ENCODE results near the gene SNX30.

The SNX30 gene

DNA sequence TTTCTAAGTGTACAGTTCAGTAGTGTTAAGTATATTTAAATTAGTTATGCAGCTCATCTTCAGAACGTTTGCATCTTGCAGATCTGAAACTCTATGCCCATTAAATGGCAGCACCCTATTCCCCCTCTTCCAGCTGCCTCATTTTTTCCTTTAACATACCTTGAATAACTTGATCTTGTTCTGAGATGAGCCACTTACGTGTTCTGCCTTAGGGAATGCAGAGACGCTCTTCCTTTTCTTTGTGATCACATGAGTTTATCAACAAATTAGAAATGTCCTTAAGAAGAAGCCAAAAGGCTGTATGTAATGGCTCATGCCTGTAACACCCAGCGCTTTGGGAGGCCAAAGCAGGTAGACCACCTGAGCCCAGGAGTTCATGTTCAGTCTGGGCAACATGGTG lies 82.5 kb downstream of the SNX30 start:
- no peak for DNase-seq

DNA sequence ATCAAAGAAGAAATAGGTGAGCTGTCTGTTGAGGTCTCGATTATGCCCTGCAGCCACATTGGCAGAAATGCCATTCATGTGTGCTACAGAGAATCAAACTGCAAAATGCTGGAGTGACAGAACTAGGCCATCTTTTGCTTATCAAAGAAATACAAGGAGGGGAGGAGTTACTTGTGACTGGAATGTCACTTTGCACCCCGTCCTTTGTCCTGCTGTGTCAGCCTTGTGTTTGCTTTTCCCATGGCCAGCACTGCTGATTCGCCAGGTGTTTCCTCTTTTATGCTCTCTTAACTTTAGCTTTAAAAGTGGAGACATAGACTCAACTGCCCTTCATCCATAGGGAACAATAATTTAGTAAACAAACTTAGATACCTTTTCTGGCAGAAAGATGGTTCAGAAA lies 85.8 kb downstream of the SNX30 start:
- DNase-seq: no peak

DNA sequence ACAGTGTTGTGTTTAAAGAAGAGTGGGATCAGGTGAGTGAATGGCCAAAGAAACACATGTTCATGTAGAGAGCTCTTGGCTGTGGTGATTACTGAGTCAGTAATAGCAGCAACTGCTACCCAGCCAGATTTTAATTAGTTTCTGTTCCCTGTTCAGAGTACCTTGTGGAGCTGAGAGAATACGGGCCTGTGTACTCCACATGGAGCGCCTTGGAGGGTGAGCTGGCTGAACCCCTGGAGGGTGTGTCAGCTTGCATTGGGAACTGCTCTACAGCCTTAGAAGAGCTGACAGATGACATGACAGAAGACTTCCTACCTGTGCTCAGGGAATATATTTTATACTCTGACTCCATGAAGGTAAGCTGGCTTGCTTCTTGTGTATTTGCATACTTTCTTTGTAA lies 87.8 kb downstream of the SNX30 start:
- no peak for DNase-seq

DNA sequence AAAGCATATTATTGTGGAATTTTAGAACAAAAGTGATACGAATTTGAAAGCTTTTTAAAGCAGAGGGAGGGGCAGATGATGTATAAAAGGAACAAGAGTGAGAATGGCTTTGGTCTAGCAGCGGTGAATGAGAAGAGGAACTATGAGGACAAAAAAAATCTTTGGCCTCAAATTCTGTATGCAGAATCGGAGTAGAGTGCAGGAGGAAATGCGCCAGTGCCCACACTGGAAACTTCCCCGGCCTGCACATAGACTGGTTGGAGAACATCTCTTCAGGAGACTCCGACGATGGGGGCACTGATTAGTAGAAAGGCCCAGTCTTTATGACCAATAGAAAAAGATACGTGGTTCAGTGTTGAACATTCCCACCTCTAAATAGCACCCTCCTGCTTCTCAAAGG lies 88.8 kb downstream of the SNX30 start:
- DNase-seq: no peak

DNA sequence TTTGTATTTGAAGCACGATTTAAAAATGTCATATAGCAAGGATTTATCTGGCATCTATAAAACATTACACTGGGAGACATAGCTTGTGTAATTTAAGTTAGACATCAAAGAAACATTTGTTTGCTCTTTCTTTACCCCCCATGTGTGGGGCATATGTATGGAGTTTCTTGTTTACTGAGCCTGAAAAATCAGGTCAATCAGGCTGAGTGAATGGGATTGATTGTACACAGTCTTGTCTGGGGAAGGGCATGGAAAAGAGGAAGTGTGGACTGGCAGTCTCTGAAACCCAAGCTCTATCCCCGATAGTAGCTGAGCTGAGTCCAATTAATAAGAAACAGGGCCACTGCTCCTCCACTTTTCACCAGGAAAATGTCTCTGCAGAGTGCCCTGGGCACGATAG lies 90.7 kb downstream of the SNX30 start:
- no peak for DNase-seq

DNA sequence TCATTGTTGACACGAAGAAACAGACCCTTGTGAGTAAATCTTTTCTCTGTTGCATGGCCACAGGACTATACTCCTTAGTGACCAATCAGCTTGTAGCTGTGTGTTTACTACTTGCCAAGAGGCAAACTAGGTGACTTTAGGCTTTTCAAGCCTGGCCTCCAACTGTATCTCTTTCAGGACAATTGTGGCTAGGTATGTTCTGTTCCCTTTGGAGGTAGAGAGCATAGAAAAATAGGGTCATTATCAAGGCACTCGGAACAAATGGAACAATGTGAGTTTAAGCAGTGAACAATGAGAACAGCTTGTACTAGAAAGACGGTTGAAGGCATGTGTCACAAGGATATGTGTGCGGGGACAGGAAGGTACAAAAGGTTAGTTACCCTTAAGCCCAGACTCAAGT lies 92.0 kb downstream of the SNX30 start:
- DNase-seq: no peak

DNA sequence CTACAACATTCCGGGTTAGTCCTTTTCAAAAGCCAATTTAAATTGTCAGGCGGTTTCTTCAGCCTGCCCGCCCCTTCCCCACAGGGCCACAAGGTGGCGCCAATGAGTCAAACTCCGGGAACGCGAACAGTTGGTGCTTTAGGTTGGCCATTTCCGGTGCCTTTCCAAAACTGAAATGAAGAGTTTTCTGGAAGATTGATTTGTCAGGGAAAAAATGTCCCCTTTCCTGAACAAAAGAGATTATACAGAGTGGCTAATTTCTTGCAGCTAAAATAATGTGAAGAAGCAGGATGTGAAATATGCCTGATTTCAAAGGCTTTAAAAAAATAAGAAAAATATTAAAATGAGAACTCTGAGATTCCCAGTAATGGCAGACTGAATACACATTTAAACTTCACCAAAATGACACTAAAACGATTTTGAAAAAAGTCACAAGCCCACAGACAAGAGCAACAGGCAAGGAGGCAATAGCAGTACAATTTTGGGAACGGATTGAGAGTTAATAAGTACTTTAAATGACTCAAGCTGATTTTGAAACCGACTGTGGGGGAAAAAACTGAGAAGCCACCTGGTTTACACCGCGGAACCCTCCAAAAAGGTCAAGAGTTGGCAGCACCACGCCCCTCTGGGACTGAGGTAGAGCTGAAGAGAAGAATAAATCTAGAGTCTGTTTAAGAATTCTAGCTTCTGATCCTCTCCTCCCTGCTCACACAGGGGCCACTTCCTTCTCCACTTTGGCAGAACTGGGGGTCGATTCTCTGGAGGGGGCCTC lies 94.4 kb downstream of the SNX30 start:
- DNase-seq: peak; percentile 80

DNA sequence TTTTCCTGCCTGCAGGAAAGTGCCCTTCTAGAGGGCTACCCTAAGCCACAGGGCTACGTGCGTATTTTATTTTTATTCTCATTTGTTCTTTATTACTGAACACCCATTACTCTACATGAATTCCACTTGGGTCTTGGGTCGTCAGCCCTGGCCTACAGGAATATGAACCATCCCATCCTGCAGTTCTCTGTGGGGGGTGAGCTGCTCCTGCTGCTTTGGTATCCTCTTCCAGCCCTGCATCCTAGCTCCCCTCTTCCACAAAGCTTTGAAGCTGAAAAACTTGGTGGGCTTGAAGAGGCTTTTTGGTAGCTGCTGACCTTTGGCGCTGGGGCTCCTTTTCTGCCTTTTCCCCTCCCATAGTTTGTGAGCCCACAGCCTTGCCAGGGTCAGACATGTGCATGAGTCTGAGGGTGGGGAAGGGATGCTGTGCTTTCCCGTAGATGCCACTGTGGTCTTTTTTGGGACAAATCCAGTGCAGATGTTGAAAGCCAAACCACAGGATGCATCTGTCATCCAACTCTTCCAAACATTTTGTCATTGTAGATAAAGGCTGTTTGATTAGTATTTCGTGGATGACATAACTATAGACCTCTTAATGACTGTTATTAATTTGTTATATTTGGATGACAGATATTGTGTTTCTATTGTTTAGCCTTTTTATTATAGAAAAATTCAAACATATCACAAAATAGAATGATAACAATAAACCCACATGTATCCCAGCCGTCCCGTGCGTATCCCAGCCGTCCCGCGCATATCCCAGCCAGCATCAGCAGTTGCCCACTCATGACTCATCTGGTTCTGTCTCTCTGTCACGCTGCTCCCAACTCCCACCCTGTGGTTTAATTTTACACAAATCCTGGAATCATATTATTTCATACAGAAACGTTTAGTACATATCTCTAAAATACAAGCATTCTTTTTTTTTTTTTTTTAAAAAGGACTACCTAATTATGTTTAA lies 96.2 kb downstream of the SNX30 start:
- DNase-seq: no peak

DNA sequence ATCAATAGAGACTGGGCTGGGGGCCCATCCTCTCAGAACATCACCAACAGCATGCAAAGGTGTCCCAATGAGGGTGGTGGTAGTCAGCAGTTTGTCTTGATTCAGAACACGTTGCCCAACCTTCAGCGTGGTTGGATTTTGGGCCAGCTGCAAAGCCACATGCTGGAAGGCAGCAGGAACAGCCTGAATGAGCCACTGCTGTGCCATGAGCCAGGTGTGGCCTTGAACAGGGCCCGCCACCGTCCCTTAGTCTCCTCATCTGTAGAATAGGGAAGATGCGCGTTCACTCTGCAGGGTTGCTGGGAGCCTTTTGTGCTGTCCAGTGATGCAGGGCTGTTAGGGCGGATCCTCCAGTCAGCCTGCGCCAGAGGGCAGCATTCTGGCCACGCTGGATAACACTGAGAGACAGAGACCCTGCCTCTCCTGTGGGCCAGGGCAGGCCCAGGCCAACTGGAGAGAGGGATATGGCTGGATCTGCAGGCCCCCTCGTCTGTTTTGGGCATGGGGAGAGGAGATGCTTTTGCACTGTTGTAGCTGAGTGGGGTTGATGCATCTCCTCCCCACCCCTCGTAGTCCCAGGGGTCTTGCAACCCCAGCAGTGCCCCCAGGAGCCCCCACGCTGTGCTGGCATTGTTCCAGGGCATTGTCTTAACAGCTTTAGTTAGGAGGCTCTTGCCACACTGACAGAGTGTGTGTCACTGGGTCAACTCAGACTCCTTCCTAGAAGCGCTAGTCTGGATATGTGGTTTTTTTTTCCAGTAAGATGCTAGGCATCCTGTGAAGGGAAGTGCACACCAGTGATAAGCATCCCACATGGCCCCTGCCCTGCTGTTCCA lies 98.0 kb downstream of the SNX30 start:
- no peak for DNase-seq

DNA sequence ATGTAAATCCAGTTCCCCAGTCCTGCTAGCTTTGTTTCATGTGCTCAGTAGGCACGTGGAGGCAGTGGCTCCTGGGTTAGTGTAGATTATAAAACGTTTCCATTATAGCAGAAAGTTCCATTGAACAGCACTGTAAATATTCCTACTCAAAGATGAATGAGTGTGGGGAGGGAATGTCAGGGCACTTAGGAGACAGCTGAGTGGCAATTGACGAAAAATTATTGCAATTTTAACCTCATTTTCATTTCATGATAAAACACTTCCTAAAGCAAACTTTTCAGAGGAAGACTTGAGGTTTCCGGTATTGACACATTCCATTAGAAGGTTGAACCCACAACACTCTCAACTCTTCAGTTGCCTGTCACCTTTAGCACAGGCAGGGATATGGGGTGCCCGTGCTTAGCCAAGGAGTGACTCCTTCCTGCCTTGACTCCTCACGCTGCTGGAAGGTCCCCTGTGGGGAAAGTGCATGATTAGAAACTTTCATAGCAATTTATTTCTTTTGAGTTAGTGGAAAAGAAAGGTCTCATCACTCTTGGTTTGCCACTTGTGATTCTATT lies 98.9 kb downstream of the SNX30 start:
- no peak for DNase-seq

DNA sequence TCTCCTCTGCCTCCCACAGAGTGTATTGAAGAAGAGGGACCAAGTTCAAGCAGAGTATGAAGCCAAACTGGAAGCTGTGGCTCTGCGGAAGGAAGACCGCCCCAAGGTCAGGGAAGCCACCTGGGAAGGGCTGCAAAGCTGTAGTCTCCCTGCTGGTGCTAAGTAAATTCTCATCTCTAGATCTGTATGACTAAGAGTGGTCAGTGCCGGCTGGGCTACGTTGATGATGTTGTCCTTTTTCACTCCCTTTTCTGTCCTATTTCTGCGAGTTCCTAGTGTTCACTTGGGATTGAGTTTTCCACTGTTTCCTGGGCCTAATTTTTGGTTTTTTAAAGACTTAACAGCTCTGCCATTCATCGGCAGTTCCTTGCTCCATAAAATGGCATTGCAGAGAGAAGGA lies 100.3 kb downstream of the SNX30 start:
- no peak for DNase-seq

DNA sequence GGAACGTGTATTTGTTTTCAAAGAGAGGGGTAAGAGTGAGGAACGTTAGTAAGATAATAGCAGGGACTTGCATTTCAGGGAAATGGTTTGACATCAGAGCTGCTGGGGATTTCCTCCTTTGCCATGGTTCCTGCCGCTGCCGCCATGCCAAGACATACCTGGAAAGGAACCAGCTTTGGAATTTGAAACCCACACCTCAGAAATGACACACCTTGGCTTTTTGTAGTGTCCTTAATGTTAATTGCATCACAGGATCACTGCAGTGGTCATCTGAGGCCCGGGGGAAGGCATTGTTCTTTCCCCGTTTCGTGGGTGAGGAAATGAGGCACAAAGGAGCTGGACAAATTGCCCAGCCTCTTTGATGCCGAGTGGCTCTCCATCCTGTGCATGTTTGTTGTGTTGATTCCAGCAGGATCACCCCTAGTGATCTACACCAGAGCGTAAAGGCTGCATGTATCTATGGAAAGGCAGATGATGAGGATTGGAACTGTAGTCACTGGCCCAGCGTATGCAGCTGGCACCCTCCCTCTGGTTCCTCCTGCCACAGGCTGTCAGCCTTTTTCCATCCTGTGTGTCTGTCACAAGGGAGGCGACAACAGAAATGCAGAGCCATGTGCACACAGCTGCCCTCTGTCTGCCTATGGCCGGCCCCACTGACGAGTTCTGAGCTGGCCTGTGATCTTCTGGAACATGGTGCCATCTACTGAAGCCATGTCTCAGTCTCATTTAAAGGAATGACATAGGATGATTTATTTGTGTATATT lies 102.4 kb downstream of the SNX30 start:
- no peak for DNase-seq

DNA sequence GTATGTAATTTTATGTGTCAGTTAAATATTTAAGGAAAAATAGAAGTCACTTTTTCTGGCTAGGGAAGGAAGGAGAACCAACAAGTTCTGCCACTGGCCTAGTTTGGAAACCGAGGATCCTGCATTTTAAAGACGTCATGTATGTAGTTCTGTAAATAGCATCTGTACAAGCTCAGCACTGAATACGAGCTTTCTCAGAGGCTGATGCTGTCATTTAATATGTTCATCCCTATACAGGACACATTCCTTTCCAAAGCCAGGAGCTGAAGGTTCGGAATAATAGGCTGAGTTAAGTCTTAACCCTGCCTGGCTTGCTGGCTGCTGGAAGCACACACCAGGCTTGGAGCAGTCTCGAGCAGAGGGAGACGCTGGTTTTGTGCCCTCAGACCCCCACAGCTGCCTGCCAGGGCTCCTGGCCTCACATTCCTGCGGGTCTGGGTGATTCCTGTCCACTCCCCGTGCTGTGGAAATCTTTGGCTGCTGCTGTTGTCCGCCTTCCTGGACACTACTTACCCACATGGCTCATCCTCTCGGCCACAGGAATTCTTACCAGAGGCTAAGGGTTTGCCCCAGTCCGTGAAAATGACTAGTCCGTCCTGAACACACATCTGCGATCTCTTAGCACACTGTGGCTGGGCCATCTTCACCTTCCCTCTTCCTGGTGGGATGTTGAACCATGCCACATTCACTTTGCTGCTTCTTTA lies 103.5 kb downstream of the SNX30 start:
- peak; percentile 48 for DNase-seq

DNA sequence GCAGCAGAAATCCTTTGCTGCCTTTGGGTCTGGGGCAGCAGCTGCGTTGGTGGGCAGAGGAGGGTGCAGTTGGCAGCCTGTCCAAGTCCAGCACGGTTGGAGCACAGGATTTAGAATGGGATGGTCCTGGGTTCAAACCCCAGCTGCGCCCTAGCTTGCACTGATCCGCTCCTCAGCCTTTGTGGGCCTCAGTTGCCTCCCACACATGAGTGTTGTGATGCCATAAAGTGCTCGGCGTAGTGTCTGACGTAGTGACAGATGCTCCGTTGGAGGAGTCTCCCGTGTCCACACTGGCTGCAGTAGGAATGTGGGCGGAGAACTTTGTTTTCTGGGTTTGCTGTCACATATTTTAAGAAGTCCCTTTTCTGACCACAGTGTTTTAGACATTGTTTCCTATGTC lies 104.1 kb downstream of the SNX30 start:
- DNase-seq: no peak

DNA sequence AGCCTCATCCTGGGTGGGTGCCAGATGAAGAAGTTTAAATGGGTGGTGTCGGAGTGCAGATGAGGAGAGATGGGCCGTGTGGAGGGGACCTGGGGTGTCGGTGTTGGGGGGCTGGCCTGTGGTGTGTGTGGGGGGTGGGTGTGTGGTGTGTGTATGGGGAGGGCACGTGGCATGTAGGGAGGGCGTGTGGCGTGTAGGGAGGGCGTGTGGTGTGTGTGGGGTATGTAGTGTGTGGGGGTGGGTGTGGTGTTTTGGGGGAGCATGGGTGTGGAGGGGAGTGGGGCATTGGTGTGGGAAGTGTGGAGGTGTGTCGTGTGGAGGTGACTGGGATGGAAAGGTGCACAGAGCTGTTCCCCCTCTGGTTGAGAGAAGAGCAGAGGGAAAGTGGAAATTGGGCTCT lies 105.6 kb downstream of the SNX30 start:
- no peak for DNase-seq

DNA sequence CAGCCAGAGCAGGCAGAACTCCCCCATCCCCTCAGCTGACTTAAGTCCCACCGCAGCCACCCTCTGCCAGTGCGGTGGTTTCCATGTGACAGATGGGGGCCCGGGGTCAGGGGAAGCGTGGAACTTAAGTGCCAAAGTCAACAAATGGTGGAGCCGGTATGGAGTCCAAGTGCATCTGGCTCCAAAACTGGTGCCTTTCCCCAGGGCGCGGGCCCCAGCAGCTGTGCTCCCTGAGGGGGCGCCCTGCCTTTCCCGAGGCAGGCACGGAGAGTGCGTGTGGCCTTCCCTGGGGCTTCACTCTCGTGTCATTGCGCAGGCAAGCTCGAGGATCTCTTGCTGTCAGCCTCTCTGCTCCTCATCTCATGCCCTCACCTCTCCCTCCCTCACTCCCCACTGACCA lies 106.3 kb downstream of the SNX30 start:
- no peak for DNase-seq

DNA sequence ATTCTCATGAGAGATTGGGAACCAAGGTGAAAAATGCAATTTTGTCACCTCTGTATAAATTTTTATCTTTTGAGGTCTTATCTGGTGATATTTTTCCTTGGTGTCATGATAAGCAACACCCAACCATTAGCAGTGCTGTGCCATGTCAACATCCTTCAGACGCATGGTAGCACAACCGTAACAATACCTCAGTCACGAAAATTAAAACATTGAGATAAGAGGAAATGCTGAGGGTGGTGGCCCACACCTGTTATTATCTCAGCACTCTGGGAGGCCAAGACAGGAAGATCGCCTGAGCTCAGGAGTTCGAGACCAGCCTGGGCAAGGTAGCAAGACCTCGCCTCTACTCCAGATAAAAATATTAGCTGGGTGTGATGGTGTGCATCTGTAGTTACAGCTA lies 107.4 kb downstream of the SNX30 start:
- no peak for DNase-seq

DNA sequence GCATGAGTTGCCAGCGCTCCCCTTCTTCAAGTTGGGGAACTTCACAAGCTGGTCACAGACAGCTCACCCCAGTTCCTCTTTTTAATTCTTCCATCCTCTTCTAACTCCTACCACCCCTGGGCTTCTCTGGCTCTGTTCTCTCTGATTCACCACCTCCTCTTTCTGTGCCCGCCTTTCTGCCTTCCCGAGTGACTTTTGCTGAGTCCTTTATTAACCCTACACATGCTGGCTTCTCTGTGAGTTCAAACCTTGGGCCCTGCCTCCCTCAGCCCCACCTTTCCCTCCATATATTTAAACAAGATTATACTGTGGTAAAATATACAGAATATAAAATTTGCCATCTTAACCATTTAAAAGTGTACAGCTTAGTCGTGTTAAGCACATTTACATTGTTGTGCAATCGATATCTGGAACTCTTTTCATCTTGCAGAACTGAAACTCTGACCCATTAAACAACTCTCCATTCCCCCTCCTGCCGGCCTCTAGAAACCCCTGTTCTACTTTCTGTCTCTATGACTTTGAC lies 108.1 kb downstream of the SNX30 start:
- no peak for DNase-seq

DNA sequence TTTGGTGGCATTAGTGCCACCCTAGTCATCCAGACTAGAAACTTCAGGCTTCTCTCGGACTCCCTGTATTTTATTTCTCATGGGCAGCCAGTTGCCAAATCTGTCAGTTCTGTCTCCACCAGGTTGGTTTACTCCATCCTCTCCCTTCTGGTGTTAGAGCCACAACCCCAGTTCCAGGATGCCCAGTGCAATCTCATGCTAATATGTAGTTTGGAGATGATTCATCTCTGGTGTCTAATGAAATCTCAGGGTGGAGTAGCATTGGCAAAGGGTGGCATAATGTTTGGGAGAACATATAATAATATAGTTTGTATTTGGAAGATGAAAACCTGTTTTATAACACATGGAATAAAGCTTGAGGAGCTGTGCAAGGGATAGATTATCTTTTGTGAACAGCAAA lies 109.9 kb downstream of the SNX30 start:
- no peak for DNase-seq

DNA sequence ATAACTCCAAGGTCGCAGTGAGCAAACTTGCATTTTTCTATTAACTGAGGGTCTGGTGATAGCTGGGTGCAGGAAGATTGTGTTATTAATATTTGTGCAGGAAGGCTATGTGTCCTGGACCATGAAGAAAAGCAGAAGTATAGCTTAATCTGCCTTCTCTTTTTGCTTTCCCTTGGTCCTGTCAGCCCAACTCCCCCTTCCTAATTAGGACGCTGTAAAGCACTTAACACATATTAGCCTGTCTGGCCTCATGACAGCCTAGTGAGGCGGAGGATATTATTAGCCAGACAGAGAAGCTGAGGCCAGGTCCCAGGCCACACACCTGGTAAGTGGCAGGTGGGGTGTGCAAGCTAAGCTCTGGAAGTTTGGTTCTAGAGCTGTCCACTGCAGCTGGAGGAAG lies 110.6 kb downstream of the SNX30 start:
- no peak for DNase-seq
